HepG2 (cell line): ENCODE data around the gene CACNA1D. TPM values are rescaled to one million over a fixed set of nuclear protein-coding genes. Genes with fewer than 3 reads are reported as not detected.

Experiments used
- ATAC-seq: fragments of 200-7000 bp; cut with Tn5 transposase; 3 replicates; pipeline ENCODE4 v1.9.1; 2020; ENCODE audit warnings: mild to moderate bottlenecking, moderate library complexity
- BruUV-seq: library from RNA; stranded (reverse); fragments of 400-500 nt; replicated peaks from 2 replicates; lab custom pipeline; 2021; lab: Mats Ljungman, UMichigan
- CTCF ChIA-PET: fragments of 300-600 bp; formaldehyde crosslinking; extraction: SDS; loops from one replicate; lab custom pipeline; 2021; ENCODE audit warnings: low total read pairs, inconsistent platforms, low intra/inter-chr PET ratio; lab: Yijun Ruan, JAX
- POLR2A ChIA-PET: fragments of 350-600 bp; sonication (Branson Sonifier 250); formaldehyde crosslinking; loops from one replicate; lab custom pipeline; 2020; ENCODE audit warnings: antibody characterized with exemption, inconsistent platforms; lab: Yijun Ruan, JAX
- DNase-seq: peaks from one replicate; pipeline ENCODE4 v3.0.0-alpha.2; 2015; ENCODE audit warnings: low spot score
- FAIRE-seq: peaks from 3 replicates; lab custom pipeline; 2011; peaks lifted over from hg19 to GRCh38; lab: Jason Lieb, UNC
- H2AFZ ChIP-seq: one replicate; pipeline ENCODE4 v1.6.1; 2011; ENCODE audit warnings: low read length, inconsistent platforms
- H3K27ac ChIP-seq: fragments of 300-600 bp; 3 replicates; pipeline ENCODE4 v1.8.0; 2011; ENCODE audit warnings: mixed run types, mild to moderate bottlenecking, mixed read lengths, low read length, inconsistent platforms; ENCODE audit not compliant: insufficient read depth; ENCODE audit errors: extremely low read length
- H3K27me3 ChIP-seq, 2 experiments: fragments of 200-600 bp in 1 of 2; 2 replicates in 1 of 2; 3 replicates in 1 of 2; pipeline versions ENCODE4 v1.6.0 to v1.8.0; 2011; ENCODE audit warnings: low read length in 2 of 2, mild to moderate bottlenecking in 2 of 2, moderate library complexity in 2 of 2, inconsistent platforms in 1 of 2; ENCODE audit not compliant: insufficient read depth in 2 of 2, control insufficient read depth in 1 of 2
- H3K36me3 ChIP-seq, 2 experiments: fragments of 200-600 bp in 1 of 2; replicated peaks in 1 of 2; 2 replicates in 1 of 2; 3 replicates in 1 of 2; pipeline versions ENCODE4 v1.5.1 to v1.8.0; 2011; ENCODE audit warnings: low read length in 2 of 2, inconsistent platforms in 1 of 2; ENCODE audit not compliant: insufficient read depth in 2 of 2, control insufficient read depth in 1 of 2
- H3K4me1 ChIP-seq: 2 replicates; pipeline ENCODE4 v1.5.1; 2012; ENCODE audit warnings: low read length, inconsistent platforms; ENCODE audit not compliant: insufficient read depth
- H3K4me2 ChIP-seq: 2 replicates; pipeline ENCODE4 v1.6.0; 2011; ENCODE audit warnings: low read depth, low read length, inconsistent platforms
- H3K4me3 ChIP-seq, 3 experiments: fragments of 200-600 bp in 1 of 3; sonication (generic), shearing (Covaris generic) in 1 of 3; replicated peaks in 1 of 3; 2 replicates each; pipeline ENCODE4 v1.5.1; 2011 to 2016; ENCODE audit warnings: low read length in 3 of 3, inconsistent platforms in 2 of 3, low read depth in 2 of 3, mild to moderate bottlenecking in 2 of 3, control low read depth in 1 of 3, mixed read lengths in 1 of 3; ENCODE audit not compliant: insufficient read depth in 1 of 3
- H3K79me2 ChIP-seq: one replicate; pipeline ENCODE4 v1.6.1; 2011; ENCODE audit warnings: low read length, inconsistent platforms; ENCODE audit not compliant: insufficient read depth
- H3K9ac ChIP-seq: 2 replicates; pipeline ENCODE4 v1.6.0; 2011; ENCODE audit warnings: mild to moderate bottlenecking, low read depth, low read length, inconsistent platforms; ENCODE audit not compliant: insufficient read depth
- H3K9me3 ChIP-seq: 2 replicates; pipeline ENCODE4 v1.5.1; 2012; ENCODE audit warnings: mild to moderate bottlenecking, low read length
- H4K20me1 ChIP-seq: 2 replicates; pipeline ENCODE4 v1.6.0; 2011; ENCODE audit warnings: inconsistent platforms, mild to moderate bottlenecking, low read length, moderate library complexity; ENCODE audit not compliant: insufficient read depth
- AHR ChIP-seq: IDR thresholded peaks from 2 replicates; pipeline ENCODE4 v1.6.1; 2018; ENCODE audit warnings: missing genetic modification reagents, missing compliant biosample characterization
- ARID2 ChIP-seq: sonication (generic); formaldehyde crosslinking; IDR thresholded peaks from 2 replicates; pipeline ENCODE4 v1.8.1; 2022; ENCODE audit warnings: mild to moderate bottlenecking, missing genetic modification reagents, borderline replicate concordance
- HOXA3 ChIP-seq: sonication (generic); formaldehyde crosslinking; IDR thresholded peaks from 2 replicates; pipeline ENCODE4 v1.5.0; 2020; ENCODE audit warnings: missing genetic modification reagents
- KLF12 ChIP-seq: sonication (generic); formaldehyde crosslinking; IDR thresholded peaks from 2 replicates; pipeline ENCODE4 v1.4.0; 2020; ENCODE audit warnings: missing genetic modification reagents, borderline replicate concordance
- TCF7 ChIP-seq: sonication (generic); IDR thresholded peaks from 2 replicates; pipeline ENCODE4 v1.6.1; 2016; ENCODE audit warnings: antibody characterized with exemption, low read depth
- U2AF1 ChIP-seq: fragments of 200-400 bp; formaldehyde crosslinking; optimal IDR thresholded peaks from 2 replicates; pipeline ENCODE3; 2017; ENCODE audit warnings: mild to moderate bottlenecking, low read depth, low read length
- ZMYM2 ChIP-seq: sonication (generic); formaldehyde crosslinking; IDR thresholded peaks from 2 replicates; pipeline ENCODE4 v1.8.0; 2022; ENCODE audit warnings: mild to moderate bottlenecking, missing genetic modification reagents
- ZNF251 ChIP-seq: sonication (generic); formaldehyde crosslinking; IDR thresholded peaks from 2 replicates; pipeline ENCODE4 v1.9.0; 2021; ENCODE audit warnings: mild to moderate bottlenecking, missing genetic modification reagents
- WGBS: methylation state at CpG from one replicate; pipeline ENCODE4 v1.1.6; 2017; ENCODE audit warnings: low lambda C conversion rate; 5-methylcytosine and 5-hydroxymethylcytosine counted together
- in situ Hi-C: cut with HindIII; loops from 2 replicates; pipeline ENCODE4 v1.10.0; 2017; ENCODE audit warnings: low pct_unique_long_range_greater_than_20kb; ENCODE audit not compliant: extremely low pct_ligation_motif_present
- intact Hi-C: fragments of 100-400 bp; cut with micrococcal nuclease; formaldehyde crosslinking; loops from one replicate; pipeline ENCODE4 v1.10.0; 2022; ENCODE audit not compliant: unreplicated experiment
- polyA plus RNA-seq, 8 experiments: library from polyadenylated mRNA; depleted of rRNA in 3 of 8; stranded (reverse) in 7 of 8; unstranded in 1 of 8; fragments of >200 nt; fragmentation: Illumina TruSeq in 4 of 8; extraction: Trizol in 4 of 8; gene quantifications; 2 replicates each; pipeline versions ENCODE4 v1.2.1 to v1.2.3, GENCODE V29; 2011 to 2016; ENCODE audit warnings: low read depth in 4 of 8, missing spikeins in 1 of 8, mixed read lengths in 1 of 8; ENCODE audit not compliant: insufficient read depth in 1 of 8
- total RNA-seq, 5 experiments: library from RNA; depleted of rRNA; stranded (reverse); fragments of >200 nt; fragmentation: Illumina TruSeq; extraction: Trizol; gene quantifications; 2 replicates each; pipeline ENCODE4 v1.2.3, GENCODE V29; 2016; ENCODE audit warnings: low read depth in 1 of 5
- TF ChIP-seq, protein P1 (sequence below): fragments of 450-650 bp; IDR thresholded peaks from 2 replicates; pipeline ENCODE4 v1.6.1; 2017
- TF ChIP-seq, protein P2 (sequence below): sonication (generic); formaldehyde crosslinking; IDR thresholded peaks from 2 replicates; pipeline ENCODE4 v1.5.0; 2020; ENCODE audit warnings: mild to moderate bottlenecking, missing genetic modification reagents
- TF ChIP-seq, protein P3 (sequence below): sonication (generic); formaldehyde crosslinking; IDR thresholded peaks from 2 replicates; pipeline ENCODE4 v1.8.0; 2022; ENCODE audit warnings: missing genetic modification reagents, low read depth, mild to moderate bottlenecking, borderline replicate concordance

The CACNA1D gene
- total and polyA plus RNA-seq, 2 of the 13 experiments (the other 11 are each of a cell fraction or from before 2014, with no cell fraction given): 0.26 to 0.38 TPM

DNA sequence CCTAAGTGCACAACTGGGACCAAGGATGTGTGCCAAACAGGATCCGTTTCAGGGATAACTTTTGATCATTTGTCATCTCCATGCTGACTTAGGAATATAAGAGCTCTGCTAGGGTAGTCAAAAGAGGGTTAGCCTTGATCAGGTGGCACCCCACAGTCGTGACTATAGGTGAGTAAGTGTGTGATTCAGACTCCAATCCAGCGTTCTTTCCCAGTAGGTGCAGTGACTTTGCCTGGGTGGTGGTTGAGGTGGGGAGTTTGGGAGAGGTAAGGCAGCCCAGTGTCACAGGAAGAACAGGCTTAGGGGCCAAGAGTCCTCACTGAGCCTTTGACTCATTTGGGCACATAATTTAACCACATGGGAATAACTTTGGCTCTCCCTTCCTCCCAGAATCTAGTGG, 300.8 kb downstream of the CACNA1D start:
- Histone ChIP-seq H3K4me2 (no peak overlapping the region), H4K20me1 (no peaks in the 10 kb centered on the region), H3K4me3 (no peak overlapping the region), H2AFZ (no peak overlapping the region), H3K27ac (no peak overlapping the region), H3K27me3 (no peaks in the 10 kb centered on the region), H3K36me3 (no peaks in the 10 kb centered on the region), H3K9ac (no peak overlapping the region), H3K9me3 (no peaks in the 10 kb centered on the region), H3K4me1 (no peaks in the 10 kb centered on the region), H3K79me2 (no peaks in the 10 kb centered on the region)
- POLR2A ChIA-PET: no interaction called here
- WGBS: no CpG with 5 or more reads among the region's 3 CpGs
- CTCF ChIA-PET: no interaction called here
- intact Hi-C loops (no loop called here), in situ Hi-C loops (no loop called here)
- DNase-seq (no peak), FAIRE-seq (no peak), ATAC-seq (no peak)
- no peak for TF ChIP-seq ARID2 (CRISPR knock-in tag)
- TF ChIP-seq ZMYM2 (CRISPR knock-in tag): no peak
- BruUV-seq: no TSS peak

DNA sequence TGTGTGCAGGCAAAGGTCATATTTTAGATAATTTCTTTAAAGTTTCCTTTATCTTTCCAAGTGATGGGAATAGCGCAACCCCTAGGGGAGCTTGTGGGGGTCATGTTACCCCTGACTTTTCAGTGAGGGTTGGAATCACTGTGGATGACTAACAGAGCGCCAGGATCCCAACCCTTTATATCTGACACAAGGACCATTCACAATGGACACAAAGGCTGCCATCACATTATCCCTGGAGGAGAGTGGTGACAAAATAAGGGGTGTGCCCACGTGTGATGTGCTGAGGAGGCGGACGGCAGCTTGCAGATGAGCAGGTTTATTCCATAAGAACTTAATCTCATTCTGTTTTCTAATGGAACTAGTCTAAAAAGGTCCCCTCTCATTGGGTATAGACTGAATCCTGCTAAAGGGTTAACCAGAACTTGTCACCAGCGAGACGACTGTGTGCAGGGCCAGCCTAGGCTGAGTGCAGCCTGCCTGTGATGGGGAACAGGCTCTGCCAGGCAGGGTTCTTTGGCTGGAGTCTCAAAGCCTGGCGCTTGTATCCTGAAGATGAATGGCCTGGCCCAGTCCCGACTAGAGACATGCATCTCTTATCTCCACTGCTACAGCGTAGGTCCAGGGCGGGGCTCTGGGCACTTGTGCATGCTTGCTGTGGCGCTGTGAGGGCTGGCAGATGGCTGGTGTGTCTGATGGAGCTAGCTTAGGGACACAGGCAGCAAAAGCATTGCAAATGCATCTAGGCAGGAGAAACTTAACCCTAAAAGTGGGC, 301.6 kb downstream of the CACNA1D start:
- ChIA-PET CTCF (no interaction called here), POLR2A (no interaction called here)
- DNase-seq (no peak), ATAC-seq (no peak), FAIRE-seq (no peak)
- Histone ChIP-seq H3K79me2 (no peaks in the 10 kb centered on the region), H3K4me1 (no peaks in the 10 kb centered on the region), H3K4me3 (no peak overlapping the region), H3K27me3 (no peaks in the 10 kb centered on the region), H2AFZ (no peak overlapping the region), H3K9ac (no peak overlapping the region), H3K9me3 (no peaks in the 10 kb centered on the region), H3K27ac (no peak overlapping the region), H3K4me2 (no peak overlapping the region), H4K20me1 (no peaks in the 10 kb centered on the region), H3K36me3 (no peaks in the 10 kb centered on the region)
- WGBS: 62% methylated on average over 7 of the region's 12 CpGs
- BruUV-seq: no TSS peak
- TF ChIP-seq KLF12 (CRISPR knock-in tag) (no peak), U2AF1 (no peak), TCF7 (no peak), ZNF251 (no peak), AHR (no peak), HOXA3 (CRISPR knock-in tag) (no peak)
- TF ChIP-seq, protein P1, sequence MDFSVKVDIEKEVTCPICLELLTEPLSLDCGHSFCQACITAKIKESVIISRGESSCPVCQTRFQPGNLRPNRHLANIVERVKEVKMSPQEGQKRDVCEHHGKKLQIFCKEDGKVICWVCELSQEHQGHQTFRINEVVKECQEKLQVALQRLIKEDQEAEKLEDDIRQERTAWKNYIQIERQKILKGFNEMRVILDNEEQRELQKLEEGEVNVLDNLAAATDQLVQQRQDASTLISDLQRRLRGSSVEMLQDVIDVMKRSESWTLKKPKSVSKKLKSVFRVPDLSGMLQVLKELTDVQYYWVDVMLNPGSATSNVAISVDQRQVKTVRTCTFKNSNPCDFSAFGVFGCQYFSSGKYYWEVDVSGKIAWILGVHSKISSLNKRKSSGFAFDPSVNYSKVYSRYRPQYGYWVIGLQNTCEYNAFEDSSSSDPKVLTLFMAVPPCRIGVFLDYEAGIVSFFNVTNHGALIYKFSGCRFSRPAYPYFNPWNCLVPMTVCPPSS: no peak
- TF ChIP-seq, protein P2, sequence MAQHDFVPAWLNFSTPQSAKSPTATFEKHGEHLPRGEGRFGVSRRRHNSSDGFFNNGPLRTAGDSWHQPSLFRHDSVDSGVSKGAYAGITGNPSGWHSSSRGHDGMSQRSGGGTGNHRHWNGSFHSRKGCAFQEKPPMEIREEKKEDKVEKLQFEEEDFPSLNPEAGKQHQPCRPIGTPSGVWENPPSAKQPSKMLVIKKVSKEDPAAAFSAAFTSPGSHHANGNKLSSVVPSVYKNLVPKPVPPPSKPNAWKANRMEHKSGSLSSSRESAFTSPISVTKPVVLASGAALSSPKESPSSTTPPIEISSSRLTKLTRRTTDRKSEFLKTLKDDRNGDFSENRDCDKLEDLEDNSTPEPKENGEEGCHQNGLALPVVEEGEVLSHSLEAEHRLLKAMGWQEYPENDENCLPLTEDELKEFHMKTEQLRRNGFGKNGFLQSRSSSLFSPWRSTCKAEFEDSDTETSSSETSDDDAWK (CRISPR knock-in tag): no peak
- TF ChIP-seq, protein P3, sequence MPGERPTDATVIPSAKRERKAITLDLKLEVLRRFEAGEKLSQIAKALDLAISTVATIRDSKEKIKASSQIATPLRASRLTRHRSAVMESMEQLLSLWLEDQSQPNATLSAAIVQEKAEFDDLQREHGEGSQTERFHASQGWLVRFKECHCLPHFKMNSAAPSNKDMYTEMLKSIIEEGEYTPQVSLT: no peak
- intact Hi-C loops: no loop called here
- in situ Hi-C loops: no loop called here
